Middle frontal gyrus (tissue), 1 donor: ENCODE measurements around the gene GABBR2.

ENCODE experiments used
- DNase-seq: peaks from one replicate; pipeline ENCODE4 v3.0.0-alpha.2; 2015; ENCODE audit warnings: low spot score; ENCODE audit errors: extremely low spot score

Gene GABBR2

DNA sequence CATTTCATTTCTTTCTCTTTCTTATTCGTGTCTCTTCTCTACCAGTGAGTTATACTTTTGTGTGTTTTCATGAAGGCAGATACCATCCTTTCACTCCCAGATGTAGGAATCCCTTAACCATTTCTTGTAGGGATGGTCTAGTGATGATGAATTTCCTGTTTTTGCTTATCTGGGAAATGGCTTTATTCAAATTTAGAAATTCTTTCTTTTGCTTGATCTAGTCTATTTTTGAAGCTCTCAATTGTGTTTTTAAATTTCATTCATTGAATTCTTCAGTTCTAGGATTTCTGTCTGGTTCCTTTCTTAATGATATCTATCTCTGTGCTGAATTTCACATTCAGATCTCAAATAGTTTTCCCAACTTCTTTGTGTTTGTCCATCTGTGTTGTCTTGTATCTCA, 357.4 kb downstream of the GABBR2 start:
- no peak for DNase-seq

DNA sequence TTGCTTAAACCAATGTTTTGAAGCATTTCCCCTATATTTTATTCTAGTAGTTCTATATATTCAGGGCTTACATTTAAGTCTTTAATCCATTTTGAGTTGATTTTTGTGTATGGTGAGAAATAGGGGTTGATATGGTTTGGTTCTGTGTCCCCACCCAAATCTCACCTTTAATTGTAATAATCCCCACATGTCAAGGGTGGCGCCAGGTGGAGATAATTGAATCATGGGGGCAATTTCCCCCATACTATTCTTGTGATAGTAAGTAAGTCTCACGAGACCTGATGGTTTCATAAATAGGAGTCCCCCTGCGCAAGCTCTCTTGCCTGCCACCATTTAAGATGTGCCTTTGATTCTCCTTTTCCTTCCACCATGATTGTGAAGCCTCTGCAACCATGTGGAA, 361.1 kb downstream of the GABBR2 start:
- no peak for DNase-seq

DNA sequence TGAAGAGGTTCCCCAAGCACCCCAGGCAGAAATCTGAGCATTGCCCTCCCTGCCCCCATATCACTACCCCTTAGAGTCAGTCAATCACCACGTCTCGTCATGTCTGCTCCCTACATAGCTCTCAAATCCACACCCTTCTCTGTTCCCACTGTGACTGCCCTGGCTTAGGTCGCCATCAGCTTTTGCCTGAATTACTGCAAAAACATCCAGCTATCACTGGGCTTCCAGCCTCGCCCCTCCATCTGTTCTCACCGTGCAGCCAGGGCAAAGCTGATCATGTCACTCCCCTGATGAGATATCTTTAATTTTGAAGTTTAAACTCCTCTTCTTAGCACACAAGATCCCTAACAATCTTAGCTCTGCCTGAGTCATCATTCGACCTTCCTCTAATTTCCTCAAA, 363.7 kb downstream of the GABBR2 start:
- no peak for DNase-seq

DNA sequence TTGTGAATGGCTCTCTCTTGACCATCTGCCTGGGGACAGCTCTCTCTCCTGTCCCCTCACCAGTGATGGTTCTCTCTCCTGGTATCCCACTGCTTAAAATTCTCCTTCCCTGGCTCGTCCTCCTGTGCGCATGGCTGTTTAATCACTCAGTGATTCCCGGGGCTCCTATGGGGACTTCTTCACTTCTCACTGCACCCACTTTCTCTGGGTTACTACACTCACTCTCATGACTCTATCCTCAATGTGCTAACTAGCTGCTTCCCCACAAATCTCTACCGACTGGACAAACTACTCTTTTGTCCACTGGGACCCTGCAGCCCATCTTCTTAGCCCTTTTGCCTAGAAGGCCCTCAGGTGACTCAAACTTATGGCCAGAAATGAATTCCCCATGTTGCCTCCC, 364.2 kb downstream of the GABBR2 start:
- no peak for DNase-seq

DNA sequence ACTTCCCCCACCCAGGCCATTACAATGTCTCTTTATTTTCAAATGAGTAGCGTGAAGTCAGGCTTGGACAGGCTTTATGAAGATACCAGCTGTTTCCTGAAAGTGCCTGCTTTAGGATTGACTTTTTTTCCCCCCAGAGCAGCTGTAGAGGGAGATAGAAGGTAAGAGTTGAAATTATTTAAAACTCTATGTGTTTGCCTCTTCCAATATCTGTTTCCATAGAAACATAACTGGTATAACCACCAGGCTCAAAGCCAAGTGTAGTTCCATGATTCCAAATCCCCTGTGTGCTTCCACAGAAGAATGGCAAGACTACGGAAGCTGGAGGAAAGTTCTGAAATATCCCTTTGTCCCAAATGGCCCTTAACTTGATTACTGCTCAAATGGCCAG, 365.9 kb downstream of the GABBR2 start:
- DNase-seq, result no peak

DNA sequence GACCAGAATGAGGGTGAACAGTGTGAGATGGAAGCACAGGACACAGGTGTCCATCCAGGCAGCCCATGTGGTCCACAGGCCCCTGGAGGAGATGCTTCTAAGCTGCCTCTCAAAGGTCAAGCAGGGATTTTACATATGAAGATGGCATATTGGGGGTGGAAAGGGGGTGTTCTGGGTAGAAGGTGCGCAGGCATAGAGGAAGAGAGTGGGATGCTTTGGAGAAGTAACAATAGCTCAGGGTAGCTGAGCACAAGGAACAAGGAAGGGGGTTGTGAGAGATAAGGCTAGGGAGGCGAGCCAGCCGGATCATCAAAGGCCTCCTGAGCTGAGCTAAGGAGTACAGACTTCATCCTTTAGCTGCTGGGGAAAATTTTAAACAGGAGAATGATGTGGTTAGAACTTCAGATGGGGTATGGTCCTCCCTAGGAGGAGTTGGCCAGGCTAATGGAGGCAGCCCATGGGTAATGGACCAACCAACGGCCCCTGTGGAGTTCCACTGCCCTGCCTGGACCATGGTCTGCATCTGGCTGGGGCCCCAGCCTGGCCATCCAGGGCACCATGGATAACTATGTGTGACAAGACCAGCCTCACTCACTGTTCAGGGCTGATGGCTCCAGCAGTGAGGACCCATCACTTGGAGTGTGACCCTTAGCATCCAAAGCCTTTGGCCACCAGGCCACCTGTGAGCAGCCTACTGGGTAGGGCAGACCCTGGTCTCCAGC, 366.5 kb downstream of the GABBR2 start:
- DNase-seq, result no peak

DNA sequence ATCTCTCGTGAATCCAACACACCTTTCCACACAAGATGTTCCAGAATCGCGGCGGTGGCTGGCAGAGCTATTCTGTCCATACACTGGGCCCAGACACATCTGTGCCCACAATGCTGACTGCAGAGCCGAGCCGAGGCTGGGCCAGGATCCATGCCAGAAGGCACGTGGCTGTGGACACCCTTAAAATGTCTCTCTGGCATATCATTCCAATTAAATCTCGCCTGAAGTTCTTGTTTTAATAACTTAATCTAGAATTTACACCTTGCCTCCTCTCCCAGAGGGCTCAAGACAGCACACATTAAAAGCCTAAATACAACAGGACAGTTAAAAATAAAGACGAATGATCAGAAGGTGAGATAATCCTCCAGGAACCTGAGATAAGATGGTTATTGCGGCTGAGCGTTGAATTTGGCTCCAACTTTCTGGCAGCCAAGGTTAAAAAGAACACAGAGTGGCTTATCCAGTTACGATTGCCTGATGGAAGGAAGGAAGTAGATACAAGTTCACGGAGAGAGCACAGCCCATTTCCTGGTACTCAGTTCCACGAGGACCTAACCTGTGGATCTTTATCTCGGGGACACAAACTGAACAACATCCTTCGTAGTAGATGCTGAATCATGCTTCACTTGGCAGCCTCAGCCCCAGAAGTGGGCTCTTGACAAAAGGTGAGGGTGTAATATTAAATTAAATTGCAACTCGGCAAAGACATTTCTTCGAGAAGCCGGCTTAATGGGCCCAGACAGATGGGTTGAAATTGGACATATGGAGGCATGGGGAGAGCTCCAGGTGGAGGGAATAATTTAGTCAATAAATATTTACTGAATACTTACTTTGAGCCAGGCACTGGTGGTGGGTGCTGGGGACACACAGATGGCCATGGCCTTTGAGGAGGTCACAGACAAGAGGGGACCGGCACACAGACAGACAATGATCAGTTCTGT, 367.3 kb downstream of the GABBR2 start:
- DNase-seq, result no peak

DNA sequence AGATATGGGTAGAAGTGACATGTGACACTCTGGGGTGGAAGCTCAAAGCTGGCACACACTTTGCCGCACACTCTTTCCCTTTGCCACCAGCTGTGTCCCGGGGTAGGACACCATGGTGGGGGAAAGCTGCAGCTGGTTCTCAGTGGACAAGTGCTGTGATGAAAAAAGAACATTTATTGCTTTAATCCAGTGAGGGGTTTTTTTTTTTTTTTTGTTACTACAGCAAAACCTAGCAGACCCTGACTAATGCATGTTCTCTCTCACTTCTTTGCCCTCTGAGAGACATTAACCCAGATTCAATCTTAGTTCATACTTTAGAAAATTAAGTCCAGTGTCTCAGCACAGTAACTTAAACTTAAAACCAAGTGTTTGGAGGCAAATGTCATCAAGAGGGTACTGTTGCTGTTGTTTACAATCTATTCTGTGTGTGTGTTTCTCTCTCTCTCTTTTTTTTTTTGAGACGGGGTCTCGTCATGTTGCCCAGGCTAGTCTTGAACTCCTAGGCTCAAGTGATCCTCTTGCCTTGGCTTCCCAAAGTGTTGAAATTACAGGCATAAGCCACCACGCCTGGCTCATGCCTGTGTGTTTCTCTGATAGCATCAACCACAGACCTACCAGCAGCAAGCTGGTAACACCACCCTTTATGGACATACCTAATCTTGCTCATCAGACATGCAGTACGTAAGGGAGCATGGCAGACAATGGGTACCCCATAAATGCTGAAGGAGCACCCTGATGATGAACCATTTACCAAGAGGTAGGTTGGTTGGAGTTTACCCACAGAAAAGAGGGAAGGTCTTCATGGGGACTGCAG, 368.5 kb downstream of the GABBR2 start:
- DNase-seq, result no peak

DNA sequence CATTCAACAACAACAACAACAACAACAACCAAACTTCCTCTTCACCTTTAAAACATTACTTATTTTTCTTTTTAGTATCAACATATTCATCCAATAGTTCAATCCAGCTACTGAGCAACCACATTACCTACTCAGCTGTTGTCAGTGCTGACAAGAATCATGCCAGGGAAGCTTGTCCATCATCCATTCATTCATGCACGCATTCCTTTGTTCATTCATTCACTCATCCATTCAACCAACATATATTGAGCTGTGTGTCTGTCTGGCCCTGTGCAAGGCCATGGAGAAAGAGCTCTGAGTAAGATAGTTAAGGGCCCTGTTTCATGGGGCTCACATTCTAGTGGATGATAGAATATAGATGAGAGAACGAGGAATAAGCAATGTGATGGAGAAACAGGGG, 373.1 kb downstream of the GABBR2 start:
- no peak for DNase-seq

DNA sequence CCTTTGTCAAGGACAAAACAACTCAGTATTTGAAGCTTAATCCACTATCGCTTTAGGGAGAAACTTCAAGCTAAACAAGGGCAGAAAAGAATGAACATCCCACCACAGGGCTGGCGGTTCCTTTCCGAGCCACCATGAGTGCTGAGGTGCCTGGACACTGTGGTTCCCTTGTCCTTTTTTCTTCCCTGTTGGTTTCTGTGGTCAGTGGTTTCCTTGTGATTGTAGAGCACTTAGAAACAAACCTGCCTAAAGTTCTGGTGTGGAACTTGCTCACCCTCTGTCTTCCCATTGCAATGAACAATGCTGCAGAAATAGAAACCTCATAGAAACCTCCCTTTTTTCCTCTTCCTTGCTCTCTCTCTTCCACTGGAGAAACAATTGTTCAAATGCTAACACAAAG, 373.9 kb downstream of the GABBR2 start:
- DNase-seq, result no peak

DNA sequence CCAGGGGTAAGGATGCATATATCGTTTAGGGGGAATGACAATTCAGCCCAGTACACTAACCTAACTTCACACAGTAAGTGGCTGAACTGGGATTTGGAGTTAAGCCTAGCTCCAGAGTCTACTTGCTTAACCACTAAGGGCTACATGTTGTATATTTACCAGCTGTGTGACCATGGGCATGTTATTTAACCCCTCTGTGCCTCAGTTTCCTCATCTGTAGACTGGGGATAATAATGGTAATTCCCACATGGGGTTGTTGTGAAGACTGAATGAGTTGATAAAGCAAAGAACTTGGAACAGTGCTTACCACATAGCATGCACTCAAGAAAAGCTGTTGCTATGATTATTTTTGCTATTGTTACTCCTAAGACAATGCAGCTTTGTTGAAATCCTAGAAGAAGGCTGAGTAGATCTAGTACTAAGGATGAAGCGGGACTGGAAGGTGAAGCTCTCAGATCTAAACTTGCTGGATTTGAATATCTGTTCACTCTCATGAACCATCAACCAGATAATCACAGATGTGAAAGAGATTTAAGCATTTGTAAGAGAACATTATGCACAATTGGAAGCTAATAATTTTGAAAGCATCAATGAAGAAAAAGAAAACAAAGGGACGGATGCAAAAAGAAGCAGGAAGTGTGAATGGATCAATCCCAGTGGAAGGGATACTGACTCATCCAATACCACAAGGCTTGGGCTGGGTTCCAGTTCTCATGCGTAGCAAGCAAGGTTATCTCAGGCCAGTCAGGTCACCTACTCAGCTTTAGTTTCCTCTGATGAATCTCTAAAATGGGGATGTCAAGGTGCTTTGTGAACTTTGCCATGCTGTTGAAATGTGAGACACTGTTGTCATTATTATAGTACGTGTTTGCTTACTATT, 374.8 kb downstream of the GABBR2 start:
- no peak for DNase-seq

DNA sequence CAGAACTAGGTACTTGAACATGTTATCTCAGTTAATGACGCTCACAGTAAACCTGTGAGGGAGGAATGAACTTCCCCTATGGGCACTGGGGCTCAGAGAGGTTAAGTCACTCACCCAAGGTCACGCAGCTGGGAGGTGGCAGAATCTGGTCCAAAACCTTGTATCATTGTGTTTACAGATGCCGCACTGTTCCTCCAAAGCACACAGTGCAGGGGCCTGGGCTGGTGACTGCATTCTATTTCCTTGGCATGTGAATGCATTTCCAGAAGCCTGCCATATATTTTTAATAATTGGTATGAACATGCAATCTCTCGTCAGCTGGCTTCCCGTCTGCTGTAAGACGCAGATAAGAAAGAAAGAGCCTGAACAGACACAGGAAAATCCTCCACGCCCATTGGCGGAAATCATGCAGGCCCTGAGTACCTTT, 376.3 kb downstream of the GABBR2 start:
- DNase-seq, result no peak

DNA sequence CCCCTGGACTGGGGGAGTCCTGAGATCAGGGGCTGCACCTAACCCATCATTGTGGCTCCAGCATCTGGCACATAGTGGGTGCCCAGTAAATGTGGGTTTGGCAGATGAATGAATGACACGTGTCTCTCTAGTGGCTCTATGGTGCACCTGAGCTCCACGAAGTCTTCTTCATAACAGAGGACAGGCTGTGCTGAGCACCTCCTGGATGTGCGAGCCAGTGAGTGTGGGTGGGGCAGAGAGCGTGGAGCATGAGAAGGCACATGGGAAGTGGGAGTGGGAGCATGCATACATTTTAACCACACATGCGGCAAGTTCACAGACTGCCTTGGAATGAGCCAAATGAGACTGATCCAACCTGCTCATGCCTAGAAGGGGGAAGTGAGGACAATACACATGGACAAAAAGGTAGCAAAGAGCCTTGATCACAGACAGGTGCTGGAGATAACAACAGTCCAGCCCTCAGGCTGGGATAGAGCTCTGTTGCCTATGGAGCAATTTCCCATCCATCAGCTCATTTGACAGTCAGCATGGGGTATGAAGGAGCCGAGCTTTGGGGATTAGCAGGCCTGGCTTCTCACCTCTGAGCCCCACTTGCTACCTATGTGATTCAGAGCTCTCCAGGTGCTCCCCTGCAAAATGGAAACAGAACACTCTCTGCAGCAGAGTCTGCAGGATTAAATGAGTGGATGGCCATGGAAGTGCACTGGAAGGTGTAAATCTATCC, 377.0 kb downstream of the GABBR2 start:
- no peak for DNase-seq

DNA sequence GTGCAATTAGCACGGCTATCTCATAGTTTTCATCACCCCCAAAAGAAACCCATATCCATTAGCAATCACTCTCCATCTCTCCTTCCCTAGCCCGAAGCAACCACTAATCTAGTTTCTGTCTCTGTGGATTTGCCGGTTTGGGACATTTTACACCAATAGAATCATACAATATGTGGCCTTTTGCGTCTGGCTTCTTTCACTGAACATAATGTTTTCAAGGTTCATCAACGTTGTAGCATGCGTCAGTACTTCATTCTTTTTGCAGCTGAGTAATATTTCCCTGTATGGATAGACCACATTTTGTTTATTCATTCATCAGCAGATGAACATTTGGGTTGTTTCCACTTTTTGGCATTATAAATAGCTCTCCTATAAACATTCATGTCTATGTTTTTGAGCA, 377.9 kb downstream of the GABBR2 start:
- DNase-seq, result no peak

DNA sequence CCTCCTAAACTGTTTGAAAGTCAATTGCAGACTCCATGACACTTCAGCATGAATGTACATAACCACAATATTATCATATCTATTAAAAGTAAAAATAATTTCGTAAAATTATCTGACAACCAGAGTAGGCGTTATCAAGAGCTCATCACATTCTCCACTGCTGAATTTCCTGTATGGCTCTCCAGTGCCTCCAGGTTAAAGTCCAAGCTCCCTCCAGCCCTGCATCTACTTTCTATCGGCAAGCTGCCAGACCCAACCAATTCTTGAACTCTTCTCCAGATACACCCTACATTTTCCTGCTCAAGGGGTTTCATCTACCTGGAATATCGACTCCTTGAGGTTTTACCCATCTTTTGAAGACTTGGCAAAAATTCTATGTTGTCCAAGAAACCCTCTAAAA, 378.8 kb downstream of the GABBR2 start:
- DNase-seq, result no peak

DNA sequence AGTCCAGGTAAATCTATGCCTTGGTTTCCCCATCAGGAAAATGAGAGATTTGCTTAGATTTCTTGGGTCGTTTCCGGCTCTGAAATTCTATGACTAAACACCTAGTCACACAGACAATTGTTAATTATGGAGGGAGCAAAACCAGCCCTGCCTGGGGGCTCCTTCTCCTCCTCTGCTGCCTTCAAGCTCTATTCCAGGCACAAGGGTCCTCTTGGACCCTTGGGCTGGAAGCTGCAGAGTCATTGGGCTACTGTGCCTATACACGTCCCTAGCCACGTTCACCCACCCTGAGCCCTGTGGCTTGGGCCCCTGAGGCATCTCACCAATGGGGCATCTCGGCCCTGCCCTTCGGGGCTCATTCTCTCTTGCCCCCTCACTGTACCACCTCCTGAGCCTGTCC, 379.5 kb downstream of the GABBR2 start:
- no peak for DNase-seq

DNA sequence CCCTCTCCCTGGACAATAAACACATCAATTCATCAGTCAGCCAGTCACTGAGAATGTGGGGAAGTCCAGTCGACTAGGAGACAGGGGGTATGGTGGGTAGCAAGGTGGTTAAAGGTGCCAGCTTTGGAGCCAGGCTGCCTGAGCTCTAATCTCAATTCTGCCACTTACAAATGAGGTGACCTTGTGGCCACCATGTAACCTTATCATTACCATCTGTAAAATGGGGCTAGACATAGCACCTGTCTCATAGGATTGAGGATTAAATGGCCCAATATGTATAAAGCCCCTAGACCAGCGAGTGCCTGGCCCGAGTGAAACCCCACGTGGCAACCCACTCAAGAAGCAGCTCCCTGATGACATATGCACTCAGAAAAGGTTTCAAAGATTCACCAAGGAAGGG, 380.0 kb downstream of the GABBR2 start:
- DNase-seq, result no peak

DNA sequence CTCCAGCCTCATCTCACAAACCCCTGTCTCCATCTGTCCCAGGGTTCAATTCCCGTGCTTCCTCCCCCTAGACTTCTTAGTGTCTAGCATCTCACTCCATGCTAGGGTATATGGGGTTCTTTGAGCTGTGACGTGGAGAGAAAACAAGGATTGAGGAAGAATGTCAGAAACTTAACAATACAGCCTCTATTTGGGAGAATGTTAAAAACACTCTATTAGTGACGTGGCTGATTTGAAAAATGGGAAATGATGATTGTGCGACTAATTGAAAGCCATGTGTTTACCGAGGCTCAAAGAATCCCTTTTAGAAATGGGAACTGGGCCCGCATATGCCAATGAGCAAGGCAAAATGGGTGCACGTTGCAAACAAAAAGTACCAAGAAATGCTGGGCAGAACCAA, 380.6 kb downstream of the GABBR2 start:
- no peak for DNase-seq

DNA sequence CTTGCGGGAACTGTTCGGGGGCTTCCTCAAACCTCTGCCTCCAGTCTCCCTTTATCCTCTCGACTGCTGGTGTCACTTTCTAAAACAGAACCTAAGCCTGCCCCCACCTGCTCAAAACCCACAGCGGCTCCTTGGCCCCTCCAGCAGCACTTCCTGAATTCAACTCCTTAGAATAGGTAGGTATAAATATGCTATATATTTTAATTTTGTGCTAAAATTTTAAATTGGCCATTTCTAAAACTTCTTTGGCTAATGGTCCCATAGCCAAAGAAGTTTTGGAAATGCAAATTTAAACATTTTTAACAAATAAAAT, 381.5 kb downstream of the GABBR2 start:
- DNase-seq, result no peak

DNA sequence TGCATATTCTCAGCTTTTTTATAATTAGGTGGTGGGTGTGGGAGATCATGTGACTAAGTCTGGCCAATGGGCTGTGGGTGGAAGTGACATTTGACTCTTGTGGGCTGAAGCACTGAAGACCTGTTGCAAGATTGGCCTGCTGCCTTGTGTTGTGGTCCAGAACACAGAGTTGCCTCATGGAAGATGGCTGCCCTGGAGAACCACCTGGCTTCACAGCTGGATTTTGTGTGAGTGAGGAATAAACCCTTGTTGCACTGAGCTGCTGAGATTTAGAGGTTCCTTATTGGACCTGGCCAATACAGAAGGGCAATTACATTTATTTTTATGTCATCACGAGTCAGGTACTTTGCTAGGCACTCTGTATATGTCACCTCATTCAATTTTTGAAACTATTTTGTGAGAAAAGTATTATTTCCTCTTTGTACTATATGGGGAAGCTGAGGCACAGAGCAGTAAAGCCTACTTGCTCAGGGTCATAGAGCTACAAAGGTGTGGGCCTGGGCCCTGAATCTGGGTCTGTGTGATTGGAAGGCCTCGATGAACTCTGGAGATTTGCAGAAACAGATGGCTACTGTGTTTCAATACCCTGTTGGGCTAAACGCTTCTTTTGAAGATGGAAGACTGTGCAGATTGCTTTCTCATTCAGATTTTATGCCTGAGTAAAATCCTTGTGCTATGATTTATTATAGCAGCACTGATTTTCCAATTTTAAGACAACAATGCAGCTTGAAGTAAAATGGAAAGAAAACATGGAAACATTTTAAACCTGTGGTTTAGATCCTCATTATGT, 382.1 kb downstream of the GABBR2 start:
- no peak for DNase-seq
